Uterus (tissue), 2 donors: Measurements from ENCODE around the gene DLGAP1.

Experiments
- CTCF ChIP-seq, 4 experiments: fragments of 200-600 bp in 2 of 4; fragments of 450-650 bp in 2 of 4; sonication (generic) in 2 of 4; IDR thresholded peaks; one replicate each; pipeline ENCODE4 v1.5.1; 2016 to 2019; ENCODE audit warnings: antibody characterized with exemption in 4 of 4, mild to moderate bottlenecking in 2 of 4, moderate library complexity in 1 of 4
- POLR2A ChIP-seq, 2 donors: fragments of 450-650 bp; IDR thresholded peaks; one replicate each; pipeline ENCODE4 v1.6.1; 2016; ENCODE audit warnings: antibody characterized with exemption in 2 of 2, mild to moderate bottlenecking in 1 of 2, moderate library complexity in 1 of 2

- TF ChIP-seq CTCF (IDR thresholded peaks at IDR 0.05) (no peak), POLR2A (IDR thresholded peaks at IDR 0.05) (no peak)
These were observed 696.6 kb downstream of the DLGAP1 start for GRCh38 chr18:3758531-3758930.
